ENCODE measurements around the gene NSG2. TPM values are rescaled to one million over a fixed set of nuclear protein-coding genes. Genes with fewer than 3 reads are reported as not detected.

The NSG2 gene
- total and polyA plus RNA-seq, 2 experiments from 2014 or later = 0.33 TPM; not detected in 1

DNA sequence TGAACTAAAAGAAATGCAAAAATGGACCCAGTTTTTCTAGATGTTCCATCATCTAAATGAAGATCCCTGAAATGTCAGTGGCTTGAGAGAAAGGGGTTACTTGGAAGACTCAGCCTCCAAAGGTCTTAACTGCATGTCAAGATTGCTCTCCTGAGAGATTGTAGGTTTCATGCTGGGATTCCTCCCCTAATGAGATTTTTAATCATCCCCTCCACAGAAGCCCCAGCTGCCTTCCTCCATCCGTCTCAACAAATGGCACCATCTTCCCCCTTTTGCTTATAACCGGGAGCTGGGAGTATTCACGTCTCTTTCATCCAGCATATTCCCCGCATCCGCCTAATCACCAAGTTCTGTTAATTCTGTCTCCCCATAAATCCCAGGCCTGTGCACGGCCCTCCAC, 104.5 kb downstream of the NSG2 start:
- Histone ChIP-seq H3K36me3 (replicated peaks; ENCODE audit: insufficient read depth, low read depth) (no peaks in the 10 kb centered on the region), H3K27me3 (peaks cover 3% of the 10 kb centered on the region), H3K9me2 (replicated peaks; ENCODE audit: insufficient read depth) (no peaks in the 10 kb centered on the region), H3K79me2 (no peaks in the 10 kb centered on the region), H3K27ac (no peak overlapping the region), H3K4me2 (no peak overlapping the region), H4K20me1 (ENCODE audit: insufficient read depth, poor library complexity, severe bottlenecking) (no peaks in the 10 kb centered on the region), H2AFZ (no peak overlapping the region), H3K4me3 (no peak overlapping the region), H3K9me3 (ENCODE audit: low read depth) (peaks cover 10% of the 10 kb centered on the region), H3K4me1 (ENCODE audit: insufficient read depth) (no peaks in the 10 kb centered on the region)
- WGBS (ENCODE audit: low lambda C conversion rate, missing lambda C conversion rate) = 87% methylated on average over 6 of the region's 6 CpGs
- TF ChIP-seq EZH2 (IDR thresholded peaks at IDR 0.05; ENCODE audit: borderline replicate concordance) (no peak), EZH2phosphoT487 (IDR thresholded peaks at IDR 0.05; ENCODE audit: low read depth, severe bottlenecking, unreplicated experiment) (no peak)
- TF ChIP-seq, protein P1, sequence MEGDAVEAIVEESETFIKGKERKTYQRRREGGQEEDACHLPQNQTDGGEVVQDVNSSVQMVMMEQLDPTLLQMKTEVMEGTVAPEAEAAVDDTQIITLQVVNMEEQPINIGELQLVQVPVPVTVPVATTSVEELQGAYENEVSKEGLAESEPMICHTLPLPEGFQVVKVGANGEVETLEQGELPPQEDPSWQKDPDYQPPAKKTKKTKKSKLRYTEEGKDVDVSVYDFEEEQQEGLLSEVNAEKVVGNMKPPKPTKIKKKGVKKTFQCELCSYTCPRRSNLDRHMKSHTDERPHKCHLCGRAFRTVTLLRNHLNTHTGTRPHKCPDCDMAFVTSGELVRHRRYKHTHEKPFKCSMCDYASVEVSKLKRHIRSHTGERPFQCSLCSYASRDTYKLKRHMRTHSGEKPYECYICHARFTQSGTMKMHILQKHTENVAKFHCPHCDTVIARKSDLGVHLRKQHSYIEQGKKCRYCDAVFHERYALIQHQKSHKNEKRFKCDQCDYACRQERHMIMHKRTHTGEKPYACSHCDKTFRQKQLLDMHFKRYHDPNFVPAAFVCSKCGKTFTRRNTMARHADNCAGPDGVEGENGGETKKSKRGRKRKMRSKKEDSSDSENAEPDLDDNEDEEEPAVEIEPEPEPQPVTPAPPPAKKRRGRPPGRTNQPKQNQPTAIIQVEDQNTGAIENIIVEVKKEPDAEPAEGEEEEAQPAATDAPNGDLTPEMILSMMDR (IDR thresholded peaks at IDR 0.05; ENCODE audit: poor library complexity) = no peak
- DNase-seq (ENCODE audit: low spot score) = no peak

DNA sequence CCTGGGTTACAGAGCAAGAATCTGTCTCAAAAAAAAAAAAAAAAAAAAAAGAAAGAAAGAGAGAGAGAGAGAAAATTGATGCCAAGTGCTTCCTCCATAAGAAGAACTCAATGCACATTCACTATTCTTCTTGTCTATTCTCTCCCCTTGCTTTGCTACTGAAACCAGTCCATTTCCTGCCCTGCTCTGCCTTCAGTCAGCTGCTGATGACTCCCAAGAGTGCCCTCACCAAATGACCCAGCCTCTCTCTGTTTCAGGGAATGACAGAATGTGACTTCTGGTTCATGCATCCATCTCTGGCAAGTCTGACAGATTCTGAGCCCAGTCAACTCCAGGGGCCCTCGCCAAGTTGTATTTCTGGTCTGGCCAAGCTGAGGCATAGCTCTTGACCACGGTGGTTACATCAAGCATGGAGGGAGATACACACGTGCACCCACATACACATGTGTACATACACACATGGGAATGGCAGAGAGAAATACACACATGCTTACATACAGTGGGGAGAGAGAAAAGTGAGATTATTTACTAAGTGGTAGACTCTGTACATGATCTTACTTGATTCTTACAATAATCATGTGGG, 106.2 kb downstream of the NSG2 start:
- DNase-seq (ENCODE audit: low spot score) = no peak
- H3K36me3 ChIP-seq (replicated peaks; ENCODE audit: insufficient read depth, low read depth) = no peaks in the 10 kb centered on the region
- TF ChIP-seq EZH2 (IDR thresholded peaks at IDR 0.05; ENCODE audit: borderline replicate concordance) (no peak), EZH2phosphoT487 (IDR thresholded peaks at IDR 0.05; ENCODE audit: low read depth, severe bottlenecking, unreplicated experiment) (no peak)
- TF ChIP-seq, protein P1 (IDR thresholded peaks at IDR 0.05; ENCODE audit: poor library complexity) = no peak
- no peak overlapping the region for H3K4me2 ChIP-seq
- no peak overlapping the region for H2AFZ ChIP-seq
- no peak overlapping the region for H3K27ac ChIP-seq
- H3K79me2 ChIP-seq = no peaks in the 10 kb centered on the region
- peaks cover 10% of the 10 kb centered on the region for H3K9me3 ChIP-seq (ENCODE audit: low read depth)
- H3K27me3 ChIP-seq = peaks cover 3% of the 10 kb centered on the region
- H3K9me2 ChIP-seq (replicated peaks; ENCODE audit: insufficient read depth) = no peaks in the 10 kb centered on the region
- no peak overlapping the region for H3K4me3 ChIP-seq
- 70% methylated on average over 3 of the region's 3 CpGs for whole genome bisulfite sequencing (ENCODE audit: low lambda C conversion rate, missing lambda C conversion rate)
- H3K4me1 ChIP-seq (ENCODE audit: insufficient read depth) = no peaks in the 10 kb centered on the region
- no peaks in the 10 kb centered on the region for H4K20me1 ChIP-seq (ENCODE audit: insufficient read depth, poor library complexity, severe bottlenecking)

DNA sequence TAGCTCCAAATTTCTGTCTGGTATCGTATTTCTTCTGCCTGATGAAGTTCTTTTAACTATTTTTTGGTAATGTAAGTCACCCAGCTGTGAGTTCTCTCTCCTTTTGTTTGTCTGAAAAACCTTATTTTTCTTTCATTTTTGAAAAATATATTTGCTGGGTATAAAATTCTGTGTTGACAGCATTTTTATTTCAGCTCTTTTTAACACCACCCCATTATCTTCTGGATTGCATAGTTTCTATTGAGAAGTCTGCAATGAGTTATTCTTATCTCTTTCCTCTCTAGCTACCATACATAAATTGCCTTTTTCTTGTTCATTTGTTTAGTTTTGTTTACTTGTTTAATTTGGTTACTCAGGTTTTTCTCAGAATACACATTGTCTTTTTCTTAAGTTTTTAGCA, 109.1 kb downstream of the NSG2 start:
- H3K36me3 ChIP-seq (replicated peaks; ENCODE audit: insufficient read depth, low read depth) = no peaks in the 10 kb centered on the region
- H3K4me2 ChIP-seq = no peak overlapping the region
- no peaks in the 10 kb centered on the region for H3K27me3 ChIP-seq
- WGBS (ENCODE audit: low lambda C conversion rate, missing lambda C conversion rate) = 83% methylated on average over 1 of the region's 1 CpG
- no peak overlapping the region for H3K4me3 ChIP-seq
- no peak for DNase-seq (ENCODE audit: low spot score)
- H3K9me2 ChIP-seq (replicated peaks; ENCODE audit: insufficient read depth) = no peaks in the 10 kb centered on the region
- H3K9me3 ChIP-seq (ENCODE audit: low read depth) = peaks cover 10% of the 10 kb centered on the region
- no peaks in the 10 kb centered on the region for H3K4me1 ChIP-seq (ENCODE audit: insufficient read depth)
- H3K79me2 ChIP-seq = no peaks in the 10 kb centered on the region
- H3K27ac ChIP-seq = no peak overlapping the region
- H2AFZ ChIP-seq = no peak overlapping the region
- no peaks in the 10 kb centered on the region for H4K20me1 ChIP-seq (ENCODE audit: insufficient read depth, poor library complexity, severe bottlenecking)
- TF ChIP-seq EZH2phosphoT487 (IDR thresholded peaks at IDR 0.05; ENCODE audit: low read depth, severe bottlenecking, unreplicated experiment) (no peak), EZH2 (IDR thresholded peaks at IDR 0.05; ENCODE audit: borderline replicate concordance) (no peak)
- TF ChIP-seq, protein P1 (IDR thresholded peaks at IDR 0.05; ENCODE audit: poor library complexity) = no peak

Measured in hepatocyte (in vitro differentiated cells).